HuH-7 (cell line): ENCODE results near the gene DUSP18.
"Not testable (repeated sequence)": the region's sequence is repeated elsewhere in the genome, so short reads cannot be mapped to it uniquely, and the experiment has no call there.

Experiments
- DNase-seq: peaks from one replicate; pipeline ENCODE4 v3.0.0; 2011; ENCODE audit warnings: low spot score

DUSP18 gene

DNA sequence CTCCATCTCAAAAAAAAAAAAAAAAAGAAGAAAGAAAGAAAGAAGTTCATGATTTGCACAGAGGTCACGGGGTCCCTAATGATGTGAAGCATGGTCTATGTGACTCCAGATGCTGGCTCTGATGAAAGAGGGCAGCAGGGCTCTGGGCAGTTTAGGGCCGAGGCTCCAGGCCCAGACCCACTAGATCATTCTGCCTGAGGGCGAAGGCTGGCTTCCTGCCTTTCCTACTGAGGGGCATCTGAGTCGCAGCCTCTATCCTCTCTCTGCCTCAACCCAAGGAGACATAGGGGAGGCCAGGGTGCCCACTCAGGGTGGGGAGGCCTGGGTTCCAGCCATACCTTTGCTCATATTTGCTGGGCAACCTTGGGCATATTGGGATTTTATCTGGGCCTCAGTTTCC, 27.3 kb downstream of the DUSP18 start:
- no peak for DNase-seq

DNA sequence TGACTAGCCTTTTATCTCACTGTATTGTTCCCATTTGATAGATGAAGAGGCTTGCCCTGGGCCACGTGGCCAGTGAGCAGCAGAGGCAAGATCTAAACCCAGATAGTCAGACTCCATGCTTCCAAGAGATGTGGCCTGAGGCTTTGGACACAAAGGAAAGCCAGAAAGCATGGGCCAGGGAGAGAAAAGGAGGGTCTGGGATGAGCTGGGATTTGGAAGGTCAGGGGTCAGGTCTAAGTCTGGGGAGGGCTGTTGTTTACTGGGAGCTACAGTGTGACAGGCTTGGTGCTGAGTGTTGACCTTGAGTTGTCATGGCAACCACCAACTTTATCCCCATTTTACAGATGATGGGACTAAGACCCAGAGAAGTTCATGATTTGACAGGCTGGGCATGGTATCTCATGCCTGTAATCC, 30.0 kb downstream of the DUSP18 start:
- no peak for DNase-seq

DNA sequence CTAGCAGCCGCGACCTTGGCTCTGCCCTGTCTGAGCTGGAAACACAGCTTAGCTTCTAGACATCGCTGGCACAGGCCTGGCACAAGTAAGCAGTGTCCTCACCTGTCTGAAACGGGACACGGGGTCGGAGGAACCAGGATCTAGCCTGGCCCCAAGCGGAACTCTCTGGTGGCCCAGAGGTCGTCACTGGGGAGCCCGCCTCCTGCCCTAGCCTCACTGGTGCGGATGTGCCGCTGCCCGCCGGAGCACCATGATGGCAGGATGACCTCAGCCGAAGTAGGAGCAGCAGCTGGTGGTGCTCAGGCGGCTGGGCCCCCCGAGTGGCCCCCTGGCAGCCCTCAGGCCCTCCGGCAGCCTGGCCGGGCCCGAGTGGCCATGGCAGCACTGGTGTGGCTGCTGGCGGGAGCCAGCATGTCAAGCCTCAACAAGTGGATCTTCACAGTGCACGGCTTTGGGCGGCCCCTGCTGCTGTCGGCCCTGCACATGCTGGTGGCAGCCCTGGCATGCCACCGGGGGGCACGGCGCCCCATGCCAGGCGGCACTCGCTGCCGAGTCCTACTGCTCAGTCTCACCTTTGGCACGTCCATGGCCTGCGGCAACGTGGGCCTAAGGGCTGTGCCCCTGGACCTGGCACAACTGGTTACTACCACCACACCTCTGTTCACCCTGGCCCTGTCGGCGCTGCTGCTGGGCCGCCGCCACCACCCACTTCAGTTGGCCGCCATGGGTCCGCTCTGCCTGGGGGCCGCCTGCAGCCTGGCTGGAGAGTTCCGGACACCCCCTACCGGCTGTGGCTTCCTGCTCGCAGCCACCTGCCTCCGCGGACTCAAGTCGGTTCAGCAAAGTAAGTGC, 31.2 kb downstream of the DUSP18 start:
- peak; percentile 78 for DNase-seq

DNA sequence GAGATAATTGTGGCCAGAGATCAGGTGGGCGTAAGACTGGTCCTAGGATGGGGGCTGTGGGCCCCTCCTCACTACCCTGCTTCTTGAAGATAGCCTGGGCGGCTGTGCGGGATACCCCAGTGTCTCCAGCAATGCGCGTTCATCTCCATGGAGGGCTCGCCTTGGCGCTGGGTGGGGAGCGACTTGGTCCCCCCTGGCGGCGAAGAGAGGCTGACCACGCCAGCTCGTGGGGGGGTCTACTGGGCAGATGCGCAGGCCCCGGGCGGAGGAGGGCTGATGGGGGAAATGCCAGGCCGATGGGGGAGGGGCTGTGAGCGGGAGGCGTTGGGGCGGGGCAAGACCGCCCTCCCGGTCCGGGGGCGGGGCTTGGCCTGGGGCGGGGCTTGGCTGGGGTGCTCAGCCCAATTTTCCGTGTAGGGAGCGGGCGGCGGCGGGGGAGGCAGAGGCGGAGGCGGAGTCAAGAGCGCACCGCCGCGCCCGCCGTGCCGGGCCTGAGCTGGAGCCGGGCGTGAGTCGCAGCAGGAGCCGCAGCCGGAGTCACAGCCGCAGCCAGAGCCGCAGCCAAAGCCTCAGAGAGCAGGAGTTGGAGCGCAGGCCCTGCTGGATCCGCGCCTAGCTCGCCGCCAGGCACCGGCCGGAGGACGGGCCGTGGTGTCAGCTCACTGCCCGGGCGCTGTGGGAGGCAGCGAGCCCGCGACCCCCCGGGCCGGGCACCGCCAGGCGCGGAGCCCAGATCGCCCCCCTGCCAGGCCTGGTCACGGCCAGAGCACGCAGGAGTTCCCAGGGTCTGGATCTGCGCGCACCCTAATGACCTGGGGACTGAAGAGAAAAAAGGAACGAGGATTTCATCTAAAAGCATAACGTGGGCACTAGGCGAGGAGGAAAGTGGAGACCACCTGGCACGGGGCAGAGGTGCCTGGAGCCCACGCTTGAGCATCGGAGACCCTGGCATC, 32.1 kb downstream of the DUSP18 start, which contains the start of gene SLC35E4:
SLC35E4 (plus strand) TSS at position 509 of the 953 bp plus-strand sequence. CDS start 670 bp downstream, outside the sequence.
- peak; percentile 92 for DNase-seq

DNA sequence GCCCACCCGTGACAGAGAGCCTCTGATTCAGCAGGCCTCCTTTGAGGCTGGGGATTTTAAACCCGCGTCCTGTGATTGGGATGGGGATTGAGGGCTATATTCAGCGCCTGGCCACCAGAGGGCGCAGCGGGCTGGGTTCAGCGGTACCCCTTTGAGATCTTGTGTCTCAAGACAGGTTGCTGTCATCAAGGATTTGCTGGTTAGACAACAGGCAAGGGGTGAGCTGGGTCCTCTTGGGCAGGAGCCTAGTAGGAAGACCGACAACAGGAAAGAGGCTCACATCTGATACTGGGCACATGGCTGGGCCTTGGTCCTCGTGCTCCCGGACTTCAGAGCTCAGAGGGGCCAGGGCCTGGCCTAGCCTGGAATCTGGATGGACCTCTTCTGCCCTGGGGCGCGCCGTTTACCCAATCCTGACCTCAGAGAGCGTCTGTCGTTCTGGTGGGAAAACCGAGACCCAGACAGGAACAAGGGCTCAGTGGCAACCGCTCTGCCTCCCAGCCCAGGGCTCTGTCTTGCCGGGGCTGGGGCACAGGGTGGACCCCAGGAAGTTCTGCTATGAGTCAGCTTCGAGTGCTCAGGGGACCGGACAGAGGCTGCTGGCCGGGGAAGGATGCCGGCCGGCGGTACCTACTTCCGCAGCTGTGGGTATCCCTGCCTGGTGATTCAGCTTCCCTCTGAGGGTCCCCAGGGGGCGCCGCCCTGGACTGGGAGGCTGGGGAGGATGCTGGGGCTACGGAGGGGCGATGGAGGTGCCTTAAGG, 33.0 kb downstream of the DUSP18 start:
- DNase-seq, result peak; percentile 98

DNA sequence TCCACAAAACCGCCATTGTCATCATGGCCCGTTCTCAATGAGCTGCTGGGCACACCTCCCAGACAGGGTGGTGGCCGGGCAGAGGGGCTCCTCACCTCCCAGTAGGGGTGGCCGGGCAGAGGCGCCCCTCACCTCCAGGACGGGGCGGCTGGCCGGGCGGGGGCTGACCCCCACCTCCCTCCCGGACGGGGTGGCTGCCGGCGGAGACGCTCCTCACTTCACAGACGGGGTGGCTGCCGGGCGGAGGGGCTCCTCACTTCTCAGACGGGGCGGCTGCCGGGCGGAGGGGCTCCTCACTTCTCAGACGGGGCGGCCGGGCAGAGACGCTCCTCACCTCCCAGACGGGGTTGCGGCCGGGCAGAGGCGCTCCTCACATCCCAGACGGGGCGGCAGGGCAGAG, 36.2 kb downstream of the DUSP18 start:
- DNase-seq, result not testable (repeated sequence)

DNA sequence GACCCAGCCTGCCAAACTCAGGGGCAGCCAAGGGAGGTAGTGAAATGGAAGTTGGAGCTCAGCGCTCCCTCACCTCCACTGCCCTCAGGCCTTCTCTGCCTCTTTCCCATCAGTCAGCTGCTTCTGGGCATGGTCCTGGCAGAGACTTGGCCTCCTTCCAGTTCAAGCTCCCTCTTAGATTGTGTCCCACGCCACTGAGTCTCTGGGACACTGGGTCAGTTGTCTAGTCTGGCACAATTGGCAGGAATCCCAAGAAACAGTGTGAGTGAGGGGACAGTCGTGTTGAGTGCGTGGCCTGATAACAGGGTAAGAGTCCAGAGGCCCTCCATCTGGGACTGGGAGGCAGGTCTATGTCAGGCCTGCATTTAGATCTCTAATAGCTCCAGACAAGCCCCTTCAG, 39.2 kb downstream of the DUSP18 start:
- no peak for DNase-seq

DNA sequence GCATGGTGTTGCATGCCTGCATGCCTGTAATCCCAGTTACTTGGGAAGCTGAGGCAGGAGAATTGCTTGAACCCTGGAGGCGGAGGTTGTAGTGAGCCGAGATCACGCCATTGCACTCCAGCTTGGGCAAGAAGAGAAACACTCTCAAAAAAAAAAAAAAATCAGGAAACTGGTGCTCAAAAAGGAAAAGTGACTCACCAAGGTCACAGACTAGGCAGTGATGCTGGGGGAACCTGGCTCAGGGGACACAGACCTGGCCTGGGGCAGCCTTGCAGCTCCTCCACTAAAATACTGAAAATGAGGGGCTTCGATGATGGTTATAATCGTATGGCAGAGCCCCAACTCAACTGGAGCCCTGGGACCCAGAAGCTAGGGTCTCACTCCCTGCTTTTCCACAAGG, 40.2 kb downstream of the DUSP18 start:
- no peak for DNase-seq

DNA sequence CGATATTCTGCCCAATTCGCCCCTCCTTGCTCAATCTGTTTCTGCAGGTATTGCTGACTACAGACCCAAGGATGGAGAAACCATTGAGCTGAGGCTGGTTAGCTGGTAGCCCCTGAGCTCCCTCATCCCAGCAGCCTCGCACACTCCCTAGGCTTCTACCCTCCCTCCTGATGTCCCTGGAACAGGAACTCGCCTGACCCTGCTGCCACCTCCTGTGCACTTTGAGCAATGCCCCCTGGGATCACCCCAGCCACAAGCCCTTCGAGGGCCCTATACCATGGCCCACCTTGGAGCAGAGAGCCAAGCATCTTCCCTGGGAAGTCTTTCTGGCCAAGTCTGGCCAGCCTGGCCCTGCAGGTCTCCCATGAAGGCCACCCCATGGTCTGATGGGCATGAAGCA, 41.3 kb downstream of the DUSP18 start:
- DNase-seq, result no peak

DNA sequence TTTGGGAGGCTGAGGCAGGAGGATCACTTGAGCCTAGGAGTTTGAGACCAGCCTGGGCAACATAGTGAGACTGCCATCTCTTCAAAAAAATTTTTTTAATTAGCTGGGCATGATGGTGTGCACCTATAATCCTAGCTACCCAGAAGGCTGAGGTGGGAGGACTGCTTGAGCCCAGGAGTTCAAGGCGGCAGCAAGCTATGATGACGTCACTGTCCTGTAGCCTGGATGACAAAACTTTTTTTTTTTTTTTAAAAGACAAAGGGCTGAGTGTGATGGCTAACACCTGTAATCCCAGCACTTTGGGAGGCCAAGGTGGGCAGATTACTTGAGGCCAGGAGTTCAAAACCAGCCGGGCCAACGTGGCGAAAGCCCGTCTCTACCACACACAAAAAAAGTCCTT, 47.8 kb downstream of the DUSP18 start:
- not testable (repeated sequence) for DNase-seq

DNA sequence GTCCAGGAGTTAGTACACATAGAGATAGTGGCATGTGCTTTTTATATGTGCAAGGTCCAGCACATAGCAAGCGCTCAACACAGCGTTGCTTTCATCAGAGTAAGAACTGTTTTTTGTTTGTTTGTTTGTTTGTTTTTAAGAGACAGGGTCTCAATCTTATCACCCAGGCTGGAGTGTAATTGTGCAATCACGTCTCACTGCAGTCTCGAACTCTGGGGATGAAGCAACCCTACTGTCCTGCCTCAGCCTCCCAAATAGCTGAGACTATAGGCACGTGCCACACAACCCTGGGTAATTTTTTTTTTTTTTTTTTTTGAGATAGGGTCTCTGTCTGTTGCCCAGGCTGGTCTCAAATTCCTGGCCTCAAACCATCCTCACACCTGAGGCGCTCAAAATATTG, 49.9 kb downstream of the DUSP18 start:
- DNase-seq, result no peak

DNA sequence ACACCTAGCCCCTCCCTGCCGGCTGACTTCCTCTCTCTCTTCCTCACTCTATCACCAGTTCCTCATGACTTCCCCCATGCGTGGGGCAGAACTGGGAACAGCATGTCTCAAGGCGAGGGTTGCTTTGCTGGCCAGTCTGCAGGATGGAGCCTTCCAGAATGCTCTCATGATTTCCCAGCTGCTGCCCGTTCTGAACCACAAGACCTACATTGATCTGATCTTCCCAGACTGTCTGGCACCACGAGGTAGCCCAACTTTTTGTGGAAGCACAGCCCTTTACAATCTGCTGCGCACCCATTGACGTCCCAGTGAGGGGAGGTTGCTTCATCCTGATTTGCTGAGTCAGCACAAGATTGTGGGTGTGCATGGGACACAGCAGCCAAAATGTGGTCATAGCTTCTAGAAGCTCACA, 52.1 kb downstream of the DUSP18 start:
- no peak for DNase-seq

DNA sequence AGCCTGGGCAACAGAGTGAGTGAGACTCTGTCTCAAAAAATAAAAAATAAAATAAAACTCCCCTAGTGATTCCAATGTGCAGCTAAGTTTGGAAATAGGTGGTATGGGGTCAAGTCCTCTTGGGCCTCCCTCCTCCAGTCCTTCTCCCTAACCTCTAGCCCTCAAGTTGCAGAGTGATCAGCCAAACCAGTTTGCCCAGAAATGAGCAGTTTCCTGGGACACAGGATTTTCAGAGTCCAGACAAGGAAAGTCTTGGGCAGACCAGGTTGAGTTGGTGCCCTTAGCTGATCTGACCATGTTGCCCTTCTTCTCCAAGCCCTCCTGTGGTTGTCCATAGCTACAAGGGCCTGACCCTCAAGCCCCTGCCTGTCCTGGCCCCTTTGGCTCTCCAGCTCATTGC, 52.8 kb downstream of the DUSP18 start:
- DNase-seq, result no peak

DNA sequence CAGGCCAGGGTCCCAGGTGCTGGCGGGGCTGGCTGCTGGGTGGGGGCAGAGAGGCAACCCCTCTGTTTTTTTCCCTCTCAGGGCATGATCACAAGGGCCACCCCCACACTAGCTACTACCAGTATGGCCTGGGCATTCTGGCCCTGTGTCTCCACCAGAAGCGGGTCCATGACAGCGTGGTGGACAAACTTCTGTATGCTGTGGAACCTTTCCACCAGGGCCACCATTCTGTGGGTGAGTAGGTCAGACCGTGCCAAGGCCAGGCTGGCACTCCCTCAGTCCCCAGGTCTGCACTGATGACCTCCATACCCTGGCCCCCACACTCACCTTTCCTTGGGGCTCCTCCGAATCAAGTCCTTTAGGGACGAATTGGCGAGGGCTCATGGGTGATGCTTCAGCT, 53.4 kb downstream of the DUSP18 start:
- no peak for DNase-seq

DNA sequence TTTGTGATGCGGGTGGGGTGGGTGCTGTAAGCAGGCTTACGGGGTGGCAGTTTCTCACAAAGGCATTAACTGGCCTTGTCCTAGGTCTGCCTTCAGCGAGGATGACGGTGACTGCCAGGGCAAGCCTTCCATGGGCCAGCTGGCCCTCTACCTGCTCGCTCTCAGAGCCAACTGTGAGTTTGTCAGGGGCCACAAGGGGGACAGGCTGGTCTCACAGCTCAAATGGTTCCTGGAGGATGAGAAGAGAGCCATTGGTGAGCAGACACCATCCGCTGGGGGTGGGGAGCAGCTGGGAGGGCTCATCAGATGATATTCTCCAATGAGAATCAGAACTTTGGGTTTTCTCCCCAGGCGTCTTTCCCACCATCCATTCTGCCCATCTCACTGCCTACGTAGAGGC, 54.9 kb downstream of the DUSP18 start:
- DNase-seq, result no peak
